GM21576 (cell line): Measurements from ENCODE around the gene ZP1.

Source experiments
- ATAC-seq: cut with Tn5 transposase; IDR thresholded peaks from one replicate; pipeline ENCODE4 v1.9.1; 2021; ENCODE audit warnings: mild to moderate bottlenecking, moderate library complexity; ENCODE audit not compliant: unreplicated experiment

ZP1 gene

GRCh38 chr11:60875366-60876167 is 8.2 kb downstream of the ZP1 start:
- ATAC-seq: no peak

- ATAC-seq: no peak
Observed at GRCh38 chr11:60876168-60876485, 8.8 kb downstream of the ZP1 start.

- no peak for ATAC-seq
Observed at GRCh38 chr11:60878245-60879101, 11.1 kb downstream of the ZP1 start.

GRCh38 chr11:60879104-60879503 is 11.8 kb downstream of the ZP1 start:
- no peak for ATAC-seq

- no peak for ATAC-seq
Observed at GRCh38 chr11:60879971-60880588, 12.7 kb downstream of the ZP1 start.

GRCh38 chr11:60880643-60881282 is 13.4 kb downstream of the ZP1 start:
- ATAC-seq: no peak

- ATAC-seq: no peak
Observed at GRCh38 chr11:60887556-60887955, 20.2 kb downstream of the ZP1 start.

- no peak for ATAC-seq
Observed at GRCh38 chr11:60889869-60890311, 22.5 kb downstream of the ZP1 start.

- ATAC-seq: no peak
Observed at GRCh38 chr11:60890696-60891095, 23.4 kb downstream of the ZP1 start.

- no peak for ATAC-seq
Observed at GRCh38 chr11:60891103-60891741, 23.9 kb downstream of the ZP1 start.

- no peak for ATAC-seq
Observed at GRCh38 chr11:60895687-60896086, 28.3 kb downstream of the ZP1 start.

- no peak for ATAC-seq
Observed at GRCh38 chr11:60897496-60897895, 30.2 kb downstream of the ZP1 start.

GRCh38 chr11:60899046-60899936 is 31.9 kb downstream of the ZP1 start:
- no peak for ATAC-seq

- ATAC-seq: no peak
Observed at GRCh38 chr11:60899977-60900376, 32.6 kb downstream of the ZP1 start.

GRCh38 chr11:60900673-60901404 is 33.5 kb downstream of the ZP1 start:
- no peak for ATAC-seq

- no peak for ATAC-seq
Observed at GRCh38 chr11:60902625-60903024, 35.3 kb downstream of the ZP1 start.

- ATAC-seq: no peak
Observed at GRCh38 chr11:60905047-60905446, 37.7 kb downstream of the ZP1 start.

GRCh38 chr11:60905551-60906113 is 38.3 kb downstream of the ZP1 start:
- ATAC-seq: no peak
